Ascending aorta (tissue), 2 donors: ENCODE data around the gene TTLL3. TPM values are rescaled to one million over a fixed set of nuclear protein-coding genes. Genes with fewer than 3 reads are reported as not detected.

Experiments used
- DNase-seq, 2 donors: peaks; one replicate each; pipeline ENCODE4 v3.0.0-alpha.2; 2019; ENCODE audit warnings: low spot score in 2 of 2
- H3K27ac ChIP-seq, 2 donors: fragments of 200-600 bp; sonication (generic); one replicate each; pipeline ENCODE4 v1.5.1; 2016 to 2017; ENCODE audit warnings: mild to moderate bottlenecking in 1 of 2
- H3K27me3 ChIP-seq: fragments of 200-600 bp; sonication (generic); one replicate; pipeline ENCODE4 v1.5.1; 2017
- H3K36me3 ChIP-seq, 2 donors: fragments of 200-600 bp; sonication (generic); one replicate each; pipeline ENCODE4 v1.5.1; 2016
- H3K4me1 ChIP-seq, 2 donors: fragments of 200-600 bp; sonication (generic); one replicate each; pipeline ENCODE4 v1.5.1; 2016 to 2017; ENCODE audit warnings: mild to moderate bottlenecking in 1 of 2
- H3K4me3 ChIP-seq, 2 donors: fragments of 200-600 bp; sonication (generic); one replicate each; pipeline ENCODE4 v1.5.1; 2016 to 2017; ENCODE audit warnings: mild to moderate bottlenecking in 1 of 2
- H3K9me3 ChIP-seq, 2 donors: fragments of 200-600 bp; sonication (generic); one replicate each; pipeline ENCODE4 v1.5.1; 2016
- CTCF ChIP-seq, 3 experiments: fragments of 200-600 bp in 2 of 3; fragments of 450-650 bp in 1 of 3; sonication (generic) in 2 of 3; IDR thresholded peaks; one replicate each; pipeline ENCODE4 v1.5.1; 2016 to 2019; ENCODE audit warnings: antibody characterized with exemption in 3 of 3, mild to moderate bottlenecking in 1 of 3, moderate library complexity in 1 of 3
- intact Hi-C: fragments of 100-400 bp; cut with DNase I; formaldehyde crosslinking; loops from one replicate; pipeline ENCODE4 v1.15.1; 2023
- total RNA-seq: library from RNA; depleted of rRNA; stranded (reverse); fragments of >200 nt; gene quantifications from one replicate; pipeline ENCODE4 v1.1.0, GENCODE V29; 2016

The TTLL3 gene
- total RNA-seq, 1 donor from 2014 or later: 47.0 TPM

- no peaks in the 10 kb centered on the region for H3K27me3 ChIP-seq
- intact Hi-C loops: no loop called here
- peaks cover 6 to 22% of the 10 kb centered on the region in 2 donors for H3K4me1 ChIP-seq
- no peak overlapping the region for H3K4me3 ChIP-seq
- no peaks in the 10 kb centered on the region for H3K9me3 ChIP-seq
- no peak for TF ChIP-seq CTCF (IDR thresholded peaks at IDR 0.05)
- DNase-seq: no peak
- no peak overlapping the region for H3K27ac ChIP-seq
- H3K36me3 ChIP-seq: peaks cover 30 to 34% of the 10 kb centered on the region in 2 donors
Measured at GRCh38 chr3:9795207-9795606, 14.9 kb upstream of the TTLL3 start.

- no peak overlapping the region for H3K27ac ChIP-seq
- peaks cover 50 to 52% of the 10 kb centered on the region in 2 donors for H3K36me3 ChIP-seq
- no peak for TF ChIP-seq CTCF (IDR thresholded peaks at IDR 0.05)
- H3K9me3 ChIP-seq: no peaks in the 10 kb centered on the region
- H3K4me3 ChIP-seq: no peak overlapping the region
- DNase-seq: no peak
- intact Hi-C loops: no loop called here
- H3K27me3 ChIP-seq: no peaks in the 10 kb centered on the region
- peaks cover 6 to 10% of the 10 kb centered on the region in 2 donors for H3K4me1 ChIP-seq
Measured at GRCh38 chr3:9797196-9797945, 12.7 kb upstream of the TTLL3 start.

- Histone ChIP-seq H3K4me1 (no peaks in the 10 kb centered on the region), H3K36me3 (peaks cover 81 to 82% of the 10 kb centered on the region in 2 donors)
- intact Hi-C loops: no loop called here
Measured at GRCh38 chr3:9800529-9800928, 9.5 kb upstream of the TTLL3 start.

GRCh38 chr3:9803494-9803893, 6.6 kb upstream of the TTLL3 start:
- no peak for TF ChIP-seq CTCF (IDR thresholded peaks at IDR 0.05)
- H3K36me3 ChIP-seq: peaks cover 80 to 87% of the 10 kb centered on the region in 2 donors
- H3K27ac ChIP-seq: no peak overlapping the region
- H3K9me3 ChIP-seq: no peaks in the 10 kb centered on the region
- intact Hi-C loops: no loop called here
- no peaks in the 10 kb centered on the region for H3K4me1 ChIP-seq
- no peaks in the 10 kb centered on the region for H3K27me3 ChIP-seq
- no peak overlapping the region for H3K4me3 ChIP-seq
- DNase-seq: no peak

More at GRCh38 chr3:9800529-9800928, 9.5 kb upstream of the TTLL3 start:
- no peak for TF ChIP-seq CTCF (IDR thresholded peaks at IDR 0.05)
- Histone ChIP-seq H3K27me3 (no peaks in the 10 kb centered on the region), H3K9me3 (no peaks in the 10 kb centered on the region), H3K4me3 (no peak overlapping the region), H3K27ac (no peak overlapping the region)
- DNase-seq: no peak

- Histone ChIP-seq H3K4me3 (no peak overlapping the region), H3K27me3 (no peaks in the 10 kb centered on the region), H3K27ac (no peak overlapping the region), H3K36me3 (peaks cover 66 to 72% of the 10 kb centered on the region in 2 donors), H3K4me1 (peaks cover 0 to 5% of the 10 kb centered on the region in 2 donors), H3K9me3 (no peaks in the 10 kb centered on the region)
- no peak for TF ChIP-seq CTCF (IDR thresholded peaks at IDR 0.05)
- intact Hi-C loops: no loop called here
- DNase-seq: no peak
Measured at GRCh38 chr3:9804996-9805395, 5.1 kb upstream of the TTLL3 start.
